ENCODE measurements around the gene FADS2. TPM values are rescaled to one million over a fixed set of nuclear protein-coding genes. Genes with fewer than 3 reads are reported as not detected.

FADS2 gene
- 49.3 and 107 TPM in 2 replicates for total RNA-seq (2011; cell fraction: chromatin; rRNA removed; ENCODE audit: low replicate concordance)
- 68.6 and 70.4 TPM in 2 replicates for total RNA-seq (2011; cell fraction: nucleolus; rRNA removed)
- total RNA-seq (2011; cell fraction: nucleoplasm; rRNA removed) = 66.5 and 86.0 TPM in 2 replicates
- total RNA-seq (2014; rRNA removed) (13.2 and 17.7 TPM in 2 replicates), total RNA-seq (2014; rRNA removed; fragmentation: Illumina TruSeq; extraction: Trizol) (14.5 and 16.2 TPM in 2 replicates), total RNA-seq (2015; rRNA removed; fragmentation: Illumina TruSeq; extraction: Trizol) (11.5 and 12.0 TPM in 2 replicates), total RNA-seq (2021) (28.6 and 30.4 TPM in 2 replicates), polyA plus RNA-seq (2011; rRNA removed) (42.8 and 57.1 TPM in 2 replicates), polyA plus RNA-seq (2014; fragmentation: Illumina TruSeq; extraction: Trizol) (33.9 and 39.7 TPM in 2 replicates), polyA plus RNA-seq (2014; fragmentation: Nextera tagmentation; extraction: Ambion mirVana) (1 to 10 TPM; 2.9 to 5.3 TPM), polyA plus RNA-seq (2014; rRNA removed) (23.9 and 27.2 TPM in 2 replicates), polyA minus RNA-seq (2011; rRNA and poly(A)+ RNA removed) (38.9 and 48.8 TPM in 2 replicates), Bru-seq, nascent RNA (percentile 66 among the genes with signal in this experiment), BruChase-seq, experiment 1, labeled RNA remaining after a 2-hour chase (percentile 59 among the genes with signal in this experiment), BruChase-seq, experiment 2, labeled RNA remaining after a 6-hour chase (percentile 59 among the genes with signal in this experiment)
- 45.6 and 51.9 TPM in 2 replicates for polyA plus RNA-seq (2011; cell fraction: cytosol; rRNA removed)
- 34.1 and 48.4 TPM in 2 replicates for polyA plus RNA-seq (2011; cell fraction: nucleus; rRNA removed)
- polyA plus RNA-seq (2012) = 27.8 and 43.6 TPM in 2 replicates
- 21.3 and 32.6 TPM in 2 replicates for polyA minus RNA-seq (2011; cell fraction: cytosol; rRNA and poly(A)+ RNA removed)
- 10.5 and 15.2 TPM in 2 replicates for polyA minus RNA-seq (2011; cell fraction: nucleus; rRNA and poly(A)+ RNA removed)
- long read RNA-seq, experiment 1, partial matches to known transcripts = 131 of 180 reads
- long read RNA-seq, experiment 1, other reads (novel, unspliced or antisense) = 45 of 180 reads
- long read RNA-seq, experiment 2, transcript FADS2-201 (12 exons, 2,964 nt) = major isoform, 12 of 102 reads
- long read RNA-seq, experiment 2, partial matches to known transcripts = 4 of 102 reads
- long read RNA-seq, experiment 2, other reads (novel, unspliced or antisense) = 82 of 102 reads
- long read RNA-seq, experiment 3, full-length matches to known transcripts = 6 of 14 reads
- long read RNA-seq, experiment 3, partial matches to known transcripts = 0 of 14 reads
- long read RNA-seq, experiment 3, other reads (novel, unspliced or antisense) = 8 of 14 reads

DNA sequence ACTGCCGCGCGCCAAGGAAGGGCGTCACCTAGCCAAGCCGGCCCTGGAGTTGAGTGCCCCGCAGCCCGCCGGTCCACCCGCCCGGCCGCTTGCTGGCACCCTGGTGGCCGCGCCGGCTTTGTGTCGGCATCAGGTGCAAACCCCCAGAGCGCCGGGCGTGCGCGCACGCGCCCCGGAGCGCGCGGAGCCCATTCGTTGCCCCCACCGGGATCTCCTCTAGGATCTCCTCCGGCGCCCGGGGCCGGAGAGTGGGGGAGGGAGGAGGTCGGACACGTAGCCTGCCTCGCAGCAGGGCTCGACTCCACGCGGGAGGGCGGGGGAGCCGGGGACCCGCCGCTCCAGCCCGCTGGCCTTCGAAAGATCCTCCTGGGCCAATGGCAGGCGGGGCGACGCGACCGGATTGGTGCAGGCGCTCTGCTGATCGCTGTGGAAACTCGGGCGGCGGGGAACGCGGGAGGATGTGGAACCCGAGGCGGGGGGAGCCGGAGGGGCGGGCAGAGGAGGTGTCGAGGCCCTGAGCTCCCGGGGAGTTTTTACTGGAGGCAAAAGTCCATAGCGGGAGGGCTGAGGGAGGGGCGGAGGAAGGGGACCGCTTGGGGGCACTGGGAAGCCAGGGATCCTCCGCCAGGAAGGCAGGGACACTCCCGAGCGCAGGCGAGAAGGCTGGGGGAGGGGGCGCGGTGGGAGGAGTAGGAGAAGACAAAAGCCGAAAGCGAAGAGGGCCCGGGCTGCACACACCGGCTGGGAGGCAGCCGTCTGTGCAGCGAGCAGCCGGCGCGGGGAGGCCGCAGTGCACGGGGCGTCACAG, at the start of gene FADS2:
Gene FADS2, plus strand, starts transcription at position 730 of the 808 bp plus-strand sequence. CDS start 91 bp downstream, outside the sequence.
- peaks cover 7% of the 10 kb centered on the region for H3K36me3 ChIP-seq (ENCODE audit: control insufficient read depth, insufficient read depth, low read length)
- H3K79me2 ChIP-seq (ENCODE audit: control insufficient read depth, insufficient read depth, low read length) = no peaks in the 10 kb centered on the region
- H4K20me1 ChIP-seq (replicated peaks; ENCODE audit: control insufficient read depth, insufficient read depth, low read length) = no peaks in the 10 kb centered on the region
- BruUV-seq (replicated peaks) = no TSS peak
- no peaks in the 10 kb centered on the region for H3K27me3 ChIP-seq (ENCODE audit: control insufficient read depth in 2 of 2, insufficient read depth in 2 of 2, low read length in 2 of 2)
- ATAC-seq (no peak), FAIRE-seq (no peak), DNase-seq (ENCODE audit: extremely low read depth in 1 of 4, low spot score in 3 of 4) (no peak)
- in situ Hi-C loops (cut with MboI) = no loop called here
- no peaks in the 10 kb centered on the region for H3K9me1 ChIP-seq (ENCODE audit: control insufficient read depth, insufficient read depth, low read length)
- H3K4me2 ChIP-seq (ENCODE audit: insufficient read depth, low read length) = no peak within 1 kb of the TSS
- TF ChIP-seq POLR2G (IDR thresholded peaks at IDR 0.05; ENCODE audit: low read depth, low read length) (peak; percentile 68), ZNF592 (IDR thresholded peaks at IDR 0.05) (0 out of 2 replicates have a peak, but pooled peaks have one; percentile 18), ZNF583 (CRISPR knock-in tag; IDR thresholded peaks at IDR 0.05) (no peak)
- TF ChIP-seq, protein P1, sequence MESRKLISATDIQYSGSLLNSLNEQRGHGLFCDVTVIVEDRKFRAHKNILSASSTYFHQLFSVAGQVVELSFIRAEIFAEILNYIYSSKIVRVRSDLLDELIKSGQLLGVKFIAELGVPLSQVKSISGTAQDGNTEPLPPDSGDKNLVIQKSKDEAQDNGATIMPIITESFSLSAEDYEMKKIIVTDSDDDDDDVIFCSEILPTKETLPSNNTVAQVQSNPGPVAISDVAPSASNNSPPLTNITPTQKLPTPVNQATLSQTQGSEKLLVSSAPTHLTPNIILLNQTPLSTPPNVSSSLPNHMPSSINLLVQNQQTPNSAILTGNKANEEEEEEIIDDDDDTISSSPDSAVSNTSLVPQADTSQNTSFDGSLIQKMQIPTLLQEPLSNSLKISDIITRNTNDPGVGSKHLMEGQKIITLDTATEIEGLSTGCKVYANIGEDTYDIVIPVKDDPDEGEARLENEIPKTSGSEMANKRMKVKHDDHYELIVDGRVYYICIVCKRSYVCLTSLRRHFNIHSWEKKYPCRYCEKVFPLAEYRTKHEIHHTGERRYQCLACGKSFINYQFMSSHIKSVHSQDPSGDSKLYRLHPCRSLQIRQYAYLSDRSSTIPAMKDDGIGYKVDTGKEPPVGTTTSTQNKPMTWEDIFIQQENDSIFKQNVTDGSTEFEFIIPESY (CRISPR knock-in tag; IDR thresholded peaks at IDR 0.05) = peak; percentile 95
- WGBS (ENCODE audit: insufficient coverage, low coverage, missing lambda C conversion rate) = 98% methylated on average over 19 of the region's 83 CpGs
- 0 out of 4 replicates have a peak within 1 kb of the TSS, but pooled peaks of 1 of the 2 experiments have one; percentile 20 for H3K9ac ChIP-seq (ENCODE audit: insufficient read depth in 1 of 2, low read depth in 2 of 2, low read length in 2 of 2)
- no peak within 1 kb of the TSS for H2AFZ ChIP-seq (ENCODE audit: low read depth, low read length)
- intact Hi-C loops (cut with micrococcal nuclease) = no loop called here
- no peak within 1 kb of the TSS for H3K4me3 ChIP-seq
- POLR2A ChIA-PET = no interaction called here
- no peaks in the 10 kb centered on the region for H3K9me3 ChIP-seq (replicated peaks; ENCODE audit: control insufficient read depth, insufficient read depth, low read depth, low read length)
- peaks cover 0 to 21% of the 10 kb centered on the region in 2 experiments; a peak in 3 of 5 replicates for H3K4me1 ChIP-seq (replicated peaks in 1 of 2; ENCODE audit: control insufficient read depth in 2 of 2, insufficient read depth in 2 of 2, low read length in 2 of 2)
- no peak within 1 kb of the TSS for H3K27ac ChIP-seq (ENCODE audit: extremely low read depth, low read depth, low read length)
- CTCF ChIA-PET (ENCODE audit: low intra/inter-chr PET ratio) = no interaction called here
